ENCODE measurements around the gene MS4A2.

DNA sequence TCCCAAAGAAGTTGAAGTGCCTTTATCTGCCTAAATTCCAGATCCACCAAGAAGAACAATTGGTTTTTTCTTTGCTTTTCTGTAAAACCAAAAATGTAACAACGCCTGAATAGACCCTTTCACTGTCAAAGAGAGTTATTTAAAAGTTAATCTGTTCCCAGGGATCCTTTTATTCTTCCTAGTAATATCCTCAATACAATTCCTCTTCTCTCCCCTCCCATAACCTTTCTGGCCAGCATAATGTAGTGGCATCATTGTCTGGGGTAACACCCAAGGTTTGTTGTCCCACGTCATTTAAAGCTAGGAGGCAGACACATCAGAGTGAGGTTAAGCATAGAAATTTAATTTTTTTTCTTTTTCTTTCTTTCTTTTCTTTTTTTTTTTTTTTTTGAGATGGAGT is 39.9 kb downstream of the MS4A2 start:
- TF ChIP-seq FOXM1 (IDR thresholded peaks at IDR 0.05; ENCODE audit: borderline replicate concordance), result no peak
- no peak for TF ChIP-seq FOXA1 (IDR thresholded peaks at IDR 0.05)
- TF ChIP-seq BHLHE40 (IDR thresholded peaks at IDR 0.05; ENCODE audit: borderline replicate concordance), result no peak
- no peak for TF ChIP-seq FOXK2 (IDR thresholded peaks at IDR 0.05)
- no peak for TF ChIP-seq LEF1 (IDR thresholded peaks at IDR 0.05; ENCODE audit: borderline replicate concordance)
- TF ChIP-seq SUZ12 (IDR thresholded peaks at IDR 0.05), result no peak
- no peak for TF ChIP-seq L3MBTL2 (conservative IDR thresholded peaks at IDR 0.05)
- no peak for TF ChIP-seq HDGF (IDR thresholded peaks at IDR 0.05; ENCODE audit: borderline replicate concordance)
- TF ChIP-seq TARDBP (IDR thresholded peaks at IDR 0.05), result no peak
- TF ChIP-seq SP1 (IDR thresholded peaks at IDR 0.05), result no peak
- no peak for TF ChIP-seq PKNOX1 (IDR thresholded peaks at IDR 0.05)
- TF ChIP-seq ELF4 (IDR thresholded peaks at IDR 0.05), result no peak
- no peak for TF ChIP-seq CTBP1 (IDR thresholded peaks at IDR 0.05; ENCODE audit: borderline replicate concordance)
- TF ChIP-seq ARNT (IDR thresholded peaks at IDR 0.05), result no peak

Measured in HEK293T (cell line).